Stimulated activated CD4-positive, alpha-beta T cell treated with anti-CD3 and anti-CD28 coated beads, Interleukin-1b, Interleukin-23, amount 100 ng/mL, for 4 hours (primary cell): ENCODE measurements around the gene CHST8.

Experiments used
- DNase-seq, 2 donors: peaks; one replicate each; pipeline ENCODE4 v3.0.0-alpha.2; 2020; ENCODE audit warnings: low read depth in 2 of 2

Gene CHST8

GRCh38 chr19:33736787-33737186 lies 115.0 kb downstream of the CHST8 start:
- DNase-seq = no peak

GRCh38 chr19:33737681-33738371 lies 116.1 kb downstream of the CHST8 start:
- no peak for DNase-seq

GRCh38 chr19:33740811-33741396 lies 119.2 kb downstream of the CHST8 start:
- DNase-seq = no peak

GRCh38 chr19:33745297-33745696 lies 123.5 kb downstream of the CHST8 start:
- no peak for DNase-seq

- DNase-seq = no peak
Measured at GRCh38 chr19:33746159-33746558, 124.4 kb downstream of the CHST8 start.

GRCh38 chr19:33747273-33747672 lies 125.5 kb downstream of the CHST8 start:
- DNase-seq = no peak

GRCh38 chr19:33748231-33748630 lies 126.5 kb downstream of the CHST8 start:
- no peak for DNase-seq

- DNase-seq = no peak
Measured at GRCh38 chr19:33749016-33749415, 127.3 kb downstream of the CHST8 start.

GRCh38 chr19:33749619-33750175 lies 127.9 kb downstream of the CHST8 start:
- no peak for DNase-seq

GRCh38 chr19:33750587-33751435 lies 129.1 kb downstream of the CHST8 start:
- no peak for DNase-seq

- DNase-seq = no peak
Measured at GRCh38 chr19:33751436-33751770, 129.7 kb downstream of the CHST8 start.

GRCh38 chr19:33752018-33752800 lies 130.5 kb downstream of the CHST8 start:
- DNase-seq = no peak

- no peak for DNase-seq
Measured at GRCh38 chr19:33752945-33753344, 131.2 kb downstream of the CHST8 start.

GRCh38 chr19:33754361-33754760 lies 132.6 kb downstream of the CHST8 start:
- DNase-seq = no peak

- DNase-seq = no peak
Measured at GRCh38 chr19:33755099-33756035, 133.6 kb downstream of the CHST8 start.

- no peak for DNase-seq
Measured at GRCh38 chr19:33756177-33756576, 134.4 kb downstream of the CHST8 start.

- no peak for DNase-seq
Measured at GRCh38 chr19:33758541-33759013, 136.8 kb downstream of the CHST8 start.

- DNase-seq = no peak
Measured at GRCh38 chr19:33759356-33759755, 137.6 kb downstream of the CHST8 start.

GRCh38 chr19:33763633-33764371 lies 142.0 kb downstream of the CHST8 start:
- DNase-seq = no peak

GRCh38 chr19:33766623-33767022 lies 144.9 kb downstream of the CHST8 start:
- DNase-seq = no peak
